ENCODE data around the gene PSMD4.

Gene PSMD4

DNA sequence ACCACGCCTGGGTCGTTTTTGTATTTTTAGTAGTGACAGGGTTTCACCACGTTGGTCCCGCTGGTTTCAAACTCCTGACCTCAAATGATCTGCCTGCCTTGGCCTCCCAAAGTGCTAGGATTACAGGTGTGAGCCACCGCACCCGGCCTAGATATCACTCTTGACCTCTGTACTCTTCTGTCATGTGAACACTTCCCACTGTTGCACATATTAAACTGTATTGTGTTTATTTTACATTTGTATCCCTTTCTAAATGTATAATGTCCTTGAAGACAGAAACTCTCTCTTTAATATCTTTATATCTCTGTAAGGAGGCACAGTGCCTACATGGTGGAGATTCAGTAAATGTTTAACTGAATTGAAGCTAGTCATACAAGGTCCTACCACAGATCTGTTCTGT lies 19.3 kb upstream of the PSMD4 start:
- TF ChIP-seq GLIS3 (CRISPR knock-in tag; IDR thresholded peaks at IDR 0.05): no peak
- TF ChIP-seq SNAI2 (CRISPR knock-in tag; IDR thresholded peaks at IDR 0.05): no peak
- TF ChIP-seq ZNF70 (CRISPR knock-in tag; IDR thresholded peaks at IDR 0.05): no peak
- TF ChIP-seq, protein P1, sequence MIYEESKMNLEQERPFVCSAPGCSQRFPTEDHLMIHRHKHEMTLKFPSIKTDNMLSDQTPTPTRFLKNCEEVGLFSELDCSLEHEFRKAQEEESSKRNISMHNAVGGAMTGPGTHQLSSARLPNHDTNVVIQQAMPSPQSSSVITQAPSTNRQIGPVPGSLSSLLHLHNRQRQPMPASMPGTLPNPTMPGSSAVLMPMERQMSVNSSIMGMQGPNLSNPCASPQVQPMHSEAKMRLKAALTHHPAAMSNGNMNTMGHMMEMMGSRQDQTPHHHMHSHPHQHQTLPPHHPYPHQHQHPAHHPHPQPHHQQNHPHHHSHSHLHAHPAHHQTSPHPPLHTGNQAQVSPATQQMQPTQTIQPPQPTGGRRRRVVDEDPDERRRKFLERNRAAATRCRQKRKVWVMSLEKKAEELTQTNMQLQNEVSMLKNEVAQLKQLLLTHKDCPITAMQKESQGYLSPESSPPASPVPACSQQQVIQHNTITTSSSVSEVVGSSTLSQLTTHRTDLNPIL (CRISPR knock-in tag; IDR thresholded peaks at IDR 0.05; ENCODE audit: low read depth): no peak
- no peak for TF ChIP-seq RARB (CRISPR knock-in tag; IDR thresholded peaks at IDR 0.05)
- TF ChIP-seq, protein P2, sequence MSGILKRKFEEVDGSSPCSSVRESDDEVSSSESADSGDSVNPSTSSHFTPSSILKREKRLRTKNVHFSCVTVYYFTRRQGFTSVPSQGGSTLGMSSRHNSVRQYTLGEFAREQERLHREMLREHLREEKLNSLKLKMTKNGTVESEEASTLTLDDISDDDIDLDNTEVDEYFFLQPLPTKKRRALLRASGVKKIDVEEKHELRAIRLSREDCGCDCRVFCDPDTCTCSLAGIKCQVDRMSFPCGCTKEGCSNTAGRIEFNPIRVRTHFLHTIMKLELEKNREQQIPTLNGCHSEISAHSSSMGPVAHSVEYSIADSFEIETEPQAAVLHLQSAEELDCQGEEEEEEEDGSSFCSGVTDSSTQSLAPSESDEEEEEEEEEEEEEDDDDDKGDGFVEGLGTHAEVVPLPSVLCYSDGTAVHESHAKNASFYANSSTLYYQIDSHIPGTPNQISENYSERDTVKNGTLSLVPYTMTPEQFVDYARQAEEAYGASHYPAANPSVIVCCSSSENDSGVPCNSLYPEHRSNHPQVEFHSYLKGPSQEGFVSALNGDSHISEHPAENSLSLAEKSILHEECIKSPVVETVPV (CRISPR knock-in tag; IDR thresholded peaks at IDR 0.05): no peak
- no peak for TF ChIP-seq OSR1 (CRISPR knock-in tag; IDR thresholded peaks at IDR 0.05)
- no peak for TF ChIP-seq ZC3H10 (CRISPR knock-in tag; IDR thresholded peaks at IDR 0.05)
- no peak for TF ChIP-seq ZNF565 (CRISPR knock-in tag; conservative IDR thresholded peaks at IDR 0.05; ENCODE audit: low read depth)
- no peak for TF ChIP-seq ZFP3 (CRISPR knock-in tag; IDR thresholded peaks at IDR 0.05)
- TF ChIP-seq BACH2 (CRISPR knock-in tag; IDR thresholded peaks at IDR 0.05; ENCODE audit: borderline replicate concordance): no peak
- TF ChIP-seq CSDC2 (CRISPR knock-in tag; IDR thresholded peaks at IDR 0.05): no peak
- TF ChIP-seq ZNF8 (CRISPR knock-in tag; IDR thresholded peaks at IDR 0.05): no peak
- TF ChIP-seq, protein P3, sequence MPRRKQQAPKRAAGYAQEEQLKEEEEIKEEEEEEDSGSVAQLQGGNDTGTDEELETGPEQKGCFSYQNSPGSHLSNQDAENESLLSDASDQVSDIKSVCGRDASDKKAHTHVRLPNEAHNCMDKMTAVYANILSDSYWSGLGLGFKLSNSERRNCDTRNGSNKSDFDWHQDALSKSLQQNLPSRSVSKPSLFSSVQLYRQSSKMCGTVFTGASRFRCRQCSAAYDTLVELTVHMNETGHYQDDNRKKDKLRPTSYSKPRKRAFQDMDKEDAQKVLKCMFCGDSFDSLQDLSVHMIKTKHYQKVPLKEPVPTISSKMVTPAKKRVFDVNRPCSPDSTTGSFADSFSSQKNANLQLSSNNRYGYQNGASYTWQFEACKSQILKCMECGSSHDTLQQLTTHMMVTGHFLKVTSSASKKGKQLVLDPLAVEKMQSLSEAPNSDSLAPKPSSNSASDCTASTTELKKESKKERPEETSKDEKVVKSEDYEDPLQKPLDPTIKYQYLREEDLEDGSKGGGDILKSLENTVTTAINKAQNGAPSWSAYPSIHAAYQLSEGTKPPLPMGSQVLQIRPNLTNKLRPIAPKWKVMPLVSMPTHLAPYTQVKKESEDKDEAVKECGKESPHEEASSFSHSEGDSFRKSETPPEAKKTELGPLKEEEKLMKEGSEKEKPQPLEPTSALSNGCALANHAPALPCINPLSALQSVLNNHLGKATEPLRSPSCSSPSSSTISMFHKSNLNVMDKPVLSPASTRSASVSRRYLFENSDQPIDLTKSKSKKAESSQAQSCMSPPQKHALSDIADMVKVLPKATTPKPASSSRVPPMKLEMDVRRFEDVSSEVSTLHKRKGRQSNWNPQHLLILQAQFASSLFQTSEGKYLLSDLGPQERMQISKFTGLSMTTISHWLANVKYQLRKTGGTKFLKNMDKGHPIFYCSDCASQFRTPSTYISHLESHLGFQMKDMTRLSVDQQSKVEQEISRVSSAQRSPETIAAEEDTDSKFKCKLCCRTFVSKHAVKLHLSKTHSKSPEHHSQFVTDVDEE (CRISPR knock-in tag; IDR thresholded peaks at IDR 0.05): no peak
- TF ChIP-seq ESRRG (CRISPR knock-in tag; IDR thresholded peaks at IDR 0.05): no peak
- TF ChIP-seq, protein P4, sequence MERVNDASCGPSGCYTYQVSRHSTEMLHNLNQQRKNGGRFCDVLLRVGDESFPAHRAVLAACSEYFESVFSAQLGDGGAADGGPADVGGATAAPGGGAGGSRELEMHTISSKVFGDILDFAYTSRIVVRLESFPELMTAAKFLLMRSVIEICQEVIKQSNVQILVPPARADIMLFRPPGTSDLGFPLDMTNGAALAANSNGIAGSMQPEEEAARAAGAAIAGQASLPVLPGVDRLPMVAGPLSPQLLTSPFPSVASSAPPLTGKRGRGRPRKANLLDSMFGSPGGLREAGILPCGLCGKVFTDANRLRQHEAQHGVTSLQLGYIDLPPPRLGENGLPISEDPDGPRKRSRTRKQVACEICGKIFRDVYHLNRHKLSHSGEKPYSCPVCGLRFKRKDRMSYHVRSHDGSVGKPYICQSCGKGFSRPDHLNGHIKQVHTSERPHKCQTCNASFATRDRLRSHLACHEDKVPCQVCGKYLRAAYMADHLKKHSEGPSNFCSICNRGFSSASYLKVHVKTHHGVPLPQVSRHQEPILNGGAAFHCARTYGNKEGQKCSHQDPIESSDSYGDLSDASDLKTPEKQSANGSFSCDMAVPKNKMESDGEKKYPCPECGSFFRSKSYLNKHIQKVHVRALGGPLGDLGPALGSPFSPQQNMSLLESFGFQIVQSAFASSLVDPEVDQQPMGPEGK (CRISPR knock-in tag; IDR thresholded peaks at IDR 0.05; ENCODE audit: borderline replicate concordance): no peak
- TF ChIP-seq, protein P5, sequence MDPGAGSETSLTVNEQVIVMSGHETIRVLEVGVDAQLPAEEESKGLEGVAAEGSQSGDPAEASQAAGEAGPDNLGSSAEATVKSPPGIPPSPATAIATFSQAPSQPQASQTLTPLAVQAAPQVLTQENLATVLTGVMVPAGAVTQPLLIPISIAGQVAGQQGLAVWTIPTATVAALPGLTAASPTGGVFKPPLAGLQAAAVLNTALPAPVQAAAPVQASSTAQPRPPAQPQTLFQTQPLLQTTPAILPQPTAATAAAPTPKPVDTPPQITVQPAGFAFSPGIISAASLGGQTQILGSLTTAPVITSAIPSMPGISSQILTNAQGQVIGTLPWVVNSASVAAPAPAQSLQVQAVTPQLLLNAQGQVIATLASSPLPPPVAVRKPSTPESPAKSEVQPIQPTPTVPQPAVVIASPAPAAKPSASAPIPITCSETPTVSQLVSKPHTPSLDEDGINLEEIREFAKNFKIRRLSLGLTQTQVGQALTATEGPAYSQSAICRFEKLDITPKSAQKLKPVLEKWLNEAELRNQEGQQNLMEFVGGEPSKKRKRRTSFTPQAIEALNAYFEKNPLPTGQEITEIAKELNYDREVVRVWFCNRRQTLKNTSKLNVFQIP (CRISPR knock-in tag; IDR thresholded peaks at IDR 0.05; ENCODE audit: borderline replicate concordance, low read depth): no peak
- TF ChIP-seq ZFP30 (CRISPR knock-in tag; IDR thresholded peaks at IDR 0.05): no peak
- TF ChIP-seq TCF4 (CRISPR knock-in tag; IDR thresholded peaks at IDR 0.05; ENCODE audit: borderline replicate concordance): no peak
- no peak for ATAC-seq

DNA sequence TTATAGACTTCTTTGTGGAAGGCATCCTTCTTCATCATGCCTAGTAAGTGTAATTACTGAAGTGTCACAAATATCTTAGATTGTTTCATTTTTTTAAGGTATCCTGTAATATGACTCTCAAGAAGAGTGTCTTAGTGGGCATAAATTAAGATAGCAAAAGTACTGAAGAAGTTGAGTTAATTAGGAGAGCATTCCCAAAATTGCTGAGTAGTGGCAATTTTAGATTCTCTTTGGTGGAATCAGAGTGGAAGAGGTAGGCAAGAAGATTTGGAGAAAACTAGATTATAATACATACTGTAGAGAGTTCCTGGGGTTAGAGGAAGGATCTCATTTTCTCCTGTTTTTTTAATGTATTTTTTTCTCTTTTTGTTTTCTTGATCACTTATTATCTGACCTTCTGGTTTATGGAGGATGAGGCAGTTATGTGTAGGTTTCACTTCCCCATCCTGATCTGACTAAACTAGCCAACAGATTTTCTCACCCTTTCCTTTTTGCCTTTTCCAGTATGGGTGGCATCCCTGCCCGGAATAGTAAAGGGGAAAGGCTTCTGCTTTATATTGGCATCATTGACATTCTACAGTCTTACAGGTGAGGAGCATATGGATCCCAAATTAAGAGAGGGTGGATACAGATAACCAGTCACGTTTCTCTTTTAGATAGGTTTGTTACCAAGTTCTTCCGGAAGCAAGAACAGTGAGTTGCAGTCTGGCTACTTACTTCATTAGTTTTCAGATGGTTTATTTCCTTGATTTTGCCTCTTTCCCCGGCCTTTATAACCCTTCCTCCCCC lies 16.7 kb upstream of the PSMD4 start:
- ATAC-seq: peak; percentile 42; the same call in 1 of the 3 replicates
- TF ChIP-seq, protein P3 (CRISPR knock-in tag; IDR thresholded peaks at IDR 0.05): no peak
- TF ChIP-seq OSR1 (CRISPR knock-in tag; IDR thresholded peaks at IDR 0.05): no peak
- TF ChIP-seq ARNTL (CRISPR knock-in tag; IDR thresholded peaks at IDR 0.05; ENCODE audit: borderline replicate concordance, low read depth): no peak
- no peak for TF ChIP-seq CSDC2 (CRISPR knock-in tag; IDR thresholded peaks at IDR 0.05)
- TF ChIP-seq, protein P1 (CRISPR knock-in tag; IDR thresholded peaks at IDR 0.05; ENCODE audit: low read depth): no peak
- no peak for TF ChIP-seq ZC3H10 (CRISPR knock-in tag; IDR thresholded peaks at IDR 0.05)
- TF ChIP-seq SNAI2 (CRISPR knock-in tag; IDR thresholded peaks at IDR 0.05): no peak
- TF ChIP-seq, protein P2 (CRISPR knock-in tag; IDR thresholded peaks at IDR 0.05): no peak
- TF ChIP-seq BACH2 (CRISPR knock-in tag; IDR thresholded peaks at IDR 0.05; ENCODE audit: borderline replicate concordance): no peak
- TF ChIP-seq, protein P4 (CRISPR knock-in tag; IDR thresholded peaks at IDR 0.05; ENCODE audit: borderline replicate concordance): no peak
- no peak for TF ChIP-seq ZFP3 (CRISPR knock-in tag; IDR thresholded peaks at IDR 0.05)

All from SK-N-SH treated with all-trans-retinoic acid at 6 μM for 48 hours (cell line).